ENCODE results near the gene ASB4. TPM values are rescaled to one million over a fixed set of nuclear protein-coding genes. Genes with fewer than 3 reads are reported as not detected.
A peak's percentile ranks its signal among the peaks of the same experiment; 100 is the strongest.
"Not testable (repeated sequence)": the region's sequence is repeated elsewhere in the genome, so short reads cannot be mapped to it uniquely, and the experiment has no call there.

ASB4 gene
- total RNA-seq, 1 experiment from 2014 or later, result not detected

GRCh38 chr7:95549818-95550529, 64.2 kb downstream of the ASB4 start:
- Histone ChIP-seq H3K36me3 (ENCODE audit: low read depth, low read length) (no peaks in the 10 kb centered on the region), H3K9me3 (ENCODE audit: low read length) (no peaks in the 10 kb centered on the region), H3K4me1 (ENCODE audit: insufficient read depth, low read length) (peaks cover 37% of the 10 kb centered on the region), H3K9ac (ENCODE audit: low read length) (no peak overlapping the region; the same call in 1 of the 2 replicates), H3K4me3 (ENCODE audit: low read length) (peak overlapping the region; percentile 30; the same call in 1 of the 2 replicates), H3K4me2 (ENCODE audit: low read length) (peak overlapping the region; percentile 77), H3K27me3 (ENCODE audit: low read length) (no peaks in the 10 kb centered on the region), H3K27ac (ENCODE audit: low read length) (peak overlapping the region; percentile 87), H4K20me1 (ENCODE audit: low read length) (no peaks in the 10 kb centered on the region), H2AFZ (ENCODE audit: low read length) (peak overlapping the region; percentile 58), H3K79me2 (ENCODE audit: low read length) (no peaks in the 10 kb centered on the region), H3K9me2 (replicated peaks; ENCODE audit: low read length) (no peaks in the 10 kb centered on the region), H3F3A (ENCODE audit: low read length, unreplicated experiment) (peaks cover 3% of the 10 kb centered on the region)
- no peak for TF ChIP-seq EZH2 (IDR thresholded peaks at IDR 0.05; ENCODE audit: low read length, unreplicated experiment)
- no peak for TF ChIP-seq CTCF (conservative IDR thresholded peaks at IDR 0.05; ENCODE audit: low read depth, low read length)
- TF ChIP-seq EZH2phosphoT487 (IDR thresholded peaks at IDR 0.05; ENCODE audit: borderline replicate concordance, low read length), result no peak
- ChIA-PET POLR2A (ENCODE audit: unreplicated experiment) (no interaction called here), CTCF (interaction anchor here (0.6 to 1.1 kb wide), 4 partner anchors 40 to 140 kb away, joined by 3 to 10 read pairs (median 6); no protein-coding TSS in a partner anchor)
- BruUV-seq (replicated peaks), result no TSS peak
- ATAC-seq (peak; percentile 90), DNase-seq (peak; percentile 90)
- intact Hi-C loops (cut with micrococcal nuclease), result loop anchor here (1.0 to 2.0 kb wide), 2 partner anchors 47 to 59 kb away; partner anchors contain the start of gene PDK4

- ChIA-PET CTCF (interaction anchor here (1.1 kb wide), 1 partner anchor 140 kb away, joined by 10 read pairs; no protein-coding TSS in a partner anchor), POLR2A (ENCODE audit: unreplicated experiment) (no interaction called here)
- H2AFZ ChIP-seq (ENCODE audit: low read length), result peak overlapping the region; percentile 58
- no peaks in the 10 kb centered on the region for H3K79me2 ChIP-seq (ENCODE audit: low read length)
- peaks cover 32% of the 10 kb centered on the region for H3K4me1 ChIP-seq (ENCODE audit: insufficient read depth, low read length)
- ATAC-seq, result no peak
- peak overlapping the region; percentile 30; the same call in 1 of the 2 replicates for H3K4me3 ChIP-seq (ENCODE audit: low read length)
- intact Hi-C loops (cut with micrococcal nuclease), result no loop called here
- DNase-seq, result no peak
- peaks cover 3% of the 10 kb centered on the region for H3F3A ChIP-seq (ENCODE audit: low read length, unreplicated experiment)
- no peaks in the 10 kb centered on the region for H3K36me3 ChIP-seq (ENCODE audit: low read depth, low read length)
- H3K27me3 ChIP-seq (ENCODE audit: low read length), result no peaks in the 10 kb centered on the region
- H3K9me2 ChIP-seq (replicated peaks; ENCODE audit: low read length), result no peaks in the 10 kb centered on the region
- peak overlapping the region; percentile 87 for H3K27ac ChIP-seq (ENCODE audit: low read length)
- no peaks in the 10 kb centered on the region for H3K9me3 ChIP-seq (ENCODE audit: low read length)
- no TSS peak for BruUV-seq (replicated peaks)
- peak overlapping the region; percentile 77 for H3K4me2 ChIP-seq (ENCODE audit: low read length)
- H4K20me1 ChIP-seq (ENCODE audit: low read length), result no peaks in the 10 kb centered on the region
- TF ChIP-seq EZH2 (IDR thresholded peaks at IDR 0.05; ENCODE audit: low read length, unreplicated experiment) (no peak), CTCF (conservative IDR thresholded peaks at IDR 0.05; ENCODE audit: low read depth, low read length) (no peak), EZH2phosphoT487 (IDR thresholded peaks at IDR 0.05; ENCODE audit: borderline replicate concordance, low read length) (no peak)
- no peak overlapping the region; the same call in 1 of the 2 replicates for H3K9ac ChIP-seq (ENCODE audit: low read length)
Measured at GRCh38 chr7:95550546-95550945, 64.8 kb downstream of the ASB4 start.

- H3K9me3 ChIP-seq (ENCODE audit: low read length); ATAC-seq; H2AFZ ChIP-seq (ENCODE audit: low read length); H3K9me2 ChIP-seq (replicated peaks; ENCODE audit: low read length); H3F3A ChIP-seq (ENCODE audit: low read length, unreplicated experiment); DNase-seq; H3K27me3 ChIP-seq (ENCODE audit: low read length); intact Hi-C loops (cut with micrococcal nuclease); CTCF ChIA-PET; H3K79me2 ChIP-seq (ENCODE audit: low read length); H3K4me3 ChIP-seq (ENCODE audit: low read length); H3K4me2 ChIP-seq (ENCODE audit: low read length); H3K9ac ChIP-seq (ENCODE audit: low read length); H4K20me1 ChIP-seq (ENCODE audit: low read length); BruUV-seq (replicated peaks); H3K27ac ChIP-seq (ENCODE audit: low read length); H3K36me3 ChIP-seq (ENCODE audit: low read depth, low read length); POLR2A ChIA-PET (ENCODE audit: unreplicated experiment): not testable (repeated sequence)
- peaks cover 31% of the 10 kb centered on the region for H3K4me1 ChIP-seq (ENCODE audit: insufficient read depth, low read length)
Measured at GRCh38 chr7:95552010-95552926, 66.5 kb downstream of the ASB4 start.

Data from PC-3 (cell line).